Measurements from ENCODE around the gene DNLZ. TPM values are rescaled to one million over a fixed set of nuclear protein-coding genes. Genes with fewer than 3 reads are reported as not detected.
A peak's percentile ranks its signal among the peaks of the same experiment; 100 is the strongest.

DNLZ gene
- total and polyA plus RNA-seq, 8 donors, result 10.1 to 26.8 (median 15.1) TPM

DNA sequence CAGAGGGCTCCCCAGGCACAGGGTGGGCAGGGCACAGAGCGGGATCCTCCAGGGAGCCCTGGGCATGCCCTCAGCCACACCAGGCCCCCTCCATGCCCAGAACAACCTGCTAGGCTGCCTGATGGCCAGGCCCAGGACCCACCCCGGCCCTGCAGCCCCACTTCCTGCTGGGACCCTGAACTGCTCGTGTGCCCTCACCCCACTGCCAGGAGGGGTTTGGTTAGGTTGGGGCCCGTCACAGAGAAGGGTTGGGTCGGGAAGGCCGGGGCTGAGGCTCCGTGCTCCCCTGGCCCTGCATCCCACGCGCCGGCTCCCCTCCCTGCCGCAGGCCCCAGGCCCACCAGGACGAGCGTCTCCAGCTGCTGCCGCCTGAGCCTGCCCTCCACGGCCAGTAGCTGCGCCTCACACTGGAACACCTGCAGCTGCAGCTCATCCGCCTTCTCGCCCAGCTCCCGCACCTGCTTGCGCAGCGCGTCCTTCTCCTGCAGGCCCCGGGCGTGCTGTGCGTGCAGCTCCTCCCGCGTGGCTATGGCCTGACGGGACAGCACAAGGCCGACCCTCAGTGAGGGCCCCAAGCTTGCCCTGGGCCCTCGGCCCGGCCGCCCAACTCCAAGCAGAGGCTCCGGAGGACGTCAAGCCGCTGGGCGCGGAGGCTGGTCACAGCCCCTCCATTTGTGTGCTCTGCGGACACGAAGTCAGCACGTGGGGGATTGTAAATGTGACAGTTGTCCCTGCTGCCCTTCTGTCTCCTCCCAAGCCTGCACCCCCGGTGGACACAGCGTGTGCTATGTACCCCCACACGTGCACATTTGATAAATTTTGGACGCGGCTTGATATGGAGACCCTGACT, 4.0 kb upstream of the DNLZ start:
- DNase-seq (peak in 1 of 6 donors; percentile 31), FAIRE-seq (no peak), ATAC-seq (no peak)
- intact Hi-C loops (cut with DNase I), result no loop called here
- TF ChIP-seq, protein P1, sequence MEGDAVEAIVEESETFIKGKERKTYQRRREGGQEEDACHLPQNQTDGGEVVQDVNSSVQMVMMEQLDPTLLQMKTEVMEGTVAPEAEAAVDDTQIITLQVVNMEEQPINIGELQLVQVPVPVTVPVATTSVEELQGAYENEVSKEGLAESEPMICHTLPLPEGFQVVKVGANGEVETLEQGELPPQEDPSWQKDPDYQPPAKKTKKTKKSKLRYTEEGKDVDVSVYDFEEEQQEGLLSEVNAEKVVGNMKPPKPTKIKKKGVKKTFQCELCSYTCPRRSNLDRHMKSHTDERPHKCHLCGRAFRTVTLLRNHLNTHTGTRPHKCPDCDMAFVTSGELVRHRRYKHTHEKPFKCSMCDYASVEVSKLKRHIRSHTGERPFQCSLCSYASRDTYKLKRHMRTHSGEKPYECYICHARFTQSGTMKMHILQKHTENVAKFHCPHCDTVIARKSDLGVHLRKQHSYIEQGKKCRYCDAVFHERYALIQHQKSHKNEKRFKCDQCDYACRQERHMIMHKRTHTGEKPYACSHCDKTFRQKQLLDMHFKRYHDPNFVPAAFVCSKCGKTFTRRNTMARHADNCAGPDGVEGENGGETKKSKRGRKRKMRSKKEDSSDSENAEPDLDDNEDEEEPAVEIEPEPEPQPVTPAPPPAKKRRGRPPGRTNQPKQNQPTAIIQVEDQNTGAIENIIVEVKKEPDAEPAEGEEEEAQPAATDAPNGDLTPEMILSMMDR (IDR thresholded peaks at IDR 0.05), result no peak
- Histone ChIP-seq H3K27me3 (no peaks in the 10 kb centered on the region), H3K9me3 (no peaks in the 10 kb centered on the region), H3K27ac (no peak overlapping the region), H3K4me3 (no peak overlapping the region), H3K36me3 (no peaks in the 10 kb centered on the region), H3K4me1 (peaks cover 0 to 7% (median 4%) of the 10 kb centered on the region in 3 donors)
- 81 to 83% methylated on average over 39 to 45 of the region's 45 CpGs for WGBS, 2 donors

DNA sequence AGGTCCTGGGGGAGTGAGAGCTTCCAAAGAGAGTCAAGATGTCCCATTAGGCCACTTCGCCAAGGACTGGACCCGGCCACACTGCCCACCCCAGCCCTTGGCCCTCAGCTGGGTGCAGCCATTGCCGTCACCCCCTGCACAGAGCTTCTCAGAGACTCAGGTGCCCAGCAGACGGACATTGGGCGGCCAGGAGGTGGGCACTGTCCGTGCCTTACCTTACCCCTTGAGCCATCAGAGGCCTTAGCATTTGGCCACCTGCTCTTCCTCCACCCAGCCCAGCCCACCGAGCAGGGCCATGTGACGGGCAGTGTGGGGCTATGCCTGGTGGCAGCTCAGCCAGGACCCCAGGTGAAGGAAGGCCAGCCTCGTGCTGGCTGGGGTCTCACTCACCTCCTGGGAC, 3.3 kb upstream of the DNLZ start:
- FAIRE-seq (no peak), ATAC-seq (no peak), DNase-seq (peak in 1 of 6 donors; percentile 24)
- 82 to 90% methylated on average over 9 of the region's 9 CpGs for WGBS, 2 donors
- intact Hi-C loops (cut with DNase I), result no loop called here
- H3K4me3 ChIP-seq, result no peak overlapping the region
- no peaks in the 10 kb centered on the region for H3K27me3 ChIP-seq
- H3K4me1 ChIP-seq, result peaks cover 0 to 6% (median 5%) of the 10 kb centered on the region in 3 donors
- TF ChIP-seq, protein P1 (IDR thresholded peaks at IDR 0.05), result no peak
- no peak overlapping the region for H3K27ac ChIP-seq
- H3K36me3 ChIP-seq, result no peaks in the 10 kb centered on the region
- no peaks in the 10 kb centered on the region for H3K9me3 ChIP-seq

DNA sequence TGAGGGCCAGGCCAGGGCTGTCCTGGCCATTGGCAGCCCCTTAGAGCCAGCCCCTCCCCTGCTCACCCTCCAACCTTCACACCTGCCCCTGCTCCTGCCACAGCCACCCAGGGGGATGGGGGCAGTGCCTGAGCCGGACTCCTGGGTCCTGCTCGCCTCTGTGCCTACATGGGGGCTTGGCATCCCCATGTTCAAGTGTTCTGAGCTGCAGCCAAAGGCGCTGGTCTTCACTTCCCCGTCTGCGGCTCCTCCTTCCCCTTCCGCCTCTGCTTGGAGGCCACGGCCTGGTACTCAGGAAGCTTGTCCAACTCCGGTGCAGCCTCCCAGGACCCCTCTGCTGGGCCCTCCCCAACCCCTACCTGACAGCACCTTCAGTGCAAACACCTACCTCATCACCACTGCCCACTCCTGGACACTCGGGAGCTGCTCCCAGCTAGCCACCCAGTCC, 2.3 kb upstream of the DNLZ start:
- Histone ChIP-seq H3K36me3 (no peaks in the 10 kb centered on the region), H3K9me3 (no peaks in the 10 kb centered on the region), H3K4me3 (no peak overlapping the region), H3K27me3 (no peaks in the 10 kb centered on the region), H3K4me1 (peaks cover 0 to 6% (median 5%) of the 10 kb centered on the region in 3 donors), H3K27ac (no peak overlapping the region)
- no peak for ATAC-seq
- intact Hi-C loops (cut with DNase I), result no loop called here
- peak in 1 of 6 donors; percentile 42 for DNase-seq
- TF ChIP-seq, protein P1 (IDR thresholded peaks at IDR 0.05), result no peak
- FAIRE-seq, result no peak
- WGBS, 2 donors, result 69 to 73% methylated on average over 9 of the region's 9 CpGs

DNA sequence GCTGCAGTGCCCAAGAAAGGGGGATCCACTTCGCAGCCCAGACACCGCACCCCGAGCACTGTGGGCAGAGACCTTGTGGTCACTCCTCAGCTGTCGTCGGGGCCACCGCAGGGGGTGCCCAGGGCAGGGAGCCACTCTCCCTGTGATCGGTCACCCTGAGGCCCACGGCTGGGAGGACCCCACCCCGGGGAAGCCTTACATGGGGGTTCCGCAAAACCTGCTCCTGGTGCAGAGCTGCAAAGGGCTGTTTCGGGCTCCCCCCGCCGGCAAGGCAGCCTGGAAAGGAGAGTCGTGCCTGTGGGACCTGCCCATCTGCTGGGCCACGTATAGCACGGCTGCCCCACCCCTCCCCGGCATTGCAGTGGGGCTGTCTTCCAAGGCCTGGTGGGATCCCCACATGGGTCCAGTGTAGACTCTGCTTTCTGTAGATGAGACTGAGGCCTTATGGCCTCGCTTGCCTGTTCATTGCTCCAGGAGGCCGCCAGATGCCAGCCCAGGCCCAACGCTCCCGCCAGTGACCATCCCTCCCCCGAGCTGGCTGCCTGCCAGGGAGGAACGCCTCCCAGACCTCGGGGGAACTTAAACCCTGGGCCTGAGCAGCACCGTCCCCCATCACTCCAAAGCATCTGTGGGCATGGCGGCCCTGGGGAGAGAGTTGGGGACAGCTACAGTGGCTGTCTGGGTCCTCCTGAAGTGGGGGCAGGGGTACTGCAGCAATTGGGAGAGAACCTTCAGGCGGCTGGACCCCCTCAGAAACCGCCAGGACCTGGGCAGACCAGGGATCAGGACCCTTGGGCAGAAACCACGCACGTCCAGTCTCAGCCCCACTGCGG, 1.6 kb upstream of the DNLZ start:
- Histone ChIP-seq H3K36me3 (no peaks in the 10 kb centered on the region), H3K4me1 (peaks cover 0 to 6% (median 5%) of the 10 kb centered on the region in 3 donors), H3K27me3 (no peaks in the 10 kb centered on the region), H3K9me3 (no peaks in the 10 kb centered on the region), H3K27ac (no peak overlapping the region), H3K4me3 (no peak overlapping the region)
- 77 to 84% methylated on average over 29 to 31 of the region's 31 CpGs for WGBS, 2 donors
- FAIRE-seq, result no peak
- intact Hi-C loops (cut with DNase I), result no loop called here
- ATAC-seq, result no peak
- TF ChIP-seq, protein P1 (IDR thresholded peaks at IDR 0.05), result no peak
- peak in 1 of 6 donors; percentile 69 for DNase-seq

All from pancreas (tissue), 10 donors.